OCI-LY3 (cell line): ENCODE results near the gene PTPRD.

ENCODE experiments used
- H2AFZ ChIP-seq: fragments of 200-600, 300-600 bp; shearing (Covaris generic); 2 replicates; pipeline ENCODE4 v1.6.0; 2014; ENCODE audit warnings: antibody characterized with exemption, low read depth, low read length
- H3K27ac ChIP-seq: fragments of 200-600, 300-600 bp; sonication (generic); 2 replicates; pipeline ENCODE4 v1.5.1; 2014; ENCODE audit warnings: mild to moderate bottlenecking, low read length, moderate library complexity, mixed read lengths
- H3K27me3 ChIP-seq: fragments of 200-600, 300-600 bp; sonication (generic); 2 replicates; pipeline ENCODE4 v1.6.1; 2014; ENCODE audit warnings: low read depth, low read length, mixed read lengths
- H3K36me3 ChIP-seq: fragments of 200-600, 300-600 bp; sonication (generic); replicated peaks from 2 replicates; pipeline ENCODE3; 2014; ENCODE audit warnings: low read depth, low read length, mixed read lengths
- H3K4me1 ChIP-seq: fragments of 300-600, 200-600 bp; sonication (generic); 2 replicates; pipeline ENCODE4 v1.6.1; 2014; ENCODE audit warnings: low read length, mixed read lengths
- H3K4me2 ChIP-seq: fragments of 200-600, 300-600 bp; sonication (generic); 2 replicates; pipeline ENCODE4 v1.6.1; 2014; ENCODE audit warnings: low read length, mixed read lengths
- H3K4me3 ChIP-seq: fragments of 300-600, 200-600 bp; sonication (generic); 2 replicates; pipeline ENCODE4 v1.5.1; 2014; ENCODE audit warnings: antibody characterized with exemption, mild to moderate bottlenecking, low read length, moderate library complexity
- H3K79me2 ChIP-seq: fragments of 300-600, 200-600 bp; shearing (Covaris generic); 2 replicates; pipeline ENCODE4 v1.6.1; 2014; ENCODE audit warnings: mild to moderate bottlenecking, low read length, mixed read lengths
- H3K9ac ChIP-seq: fragments of 300-600, 200-600 bp; shearing (Covaris generic); 2 replicates; pipeline ENCODE4 v1.6.0; 2014; ENCODE audit warnings: mild to moderate bottlenecking, low read length, moderate library complexity
- H3K9me3 ChIP-seq: fragments of 200-600, 300-600 bp; shearing (Covaris generic); 2 replicates; pipeline ENCODE4 v1.6.1; 2014; ENCODE audit warnings: low read length, mixed read lengths; ENCODE audit not compliant: insufficient read depth
- H4K20me1 ChIP-seq: fragments of 200-600, 300-600 bp; sonication (generic); 2 replicates; pipeline ENCODE4 v1.6.1; 2016; ENCODE audit warnings: low read length, mixed read lengths; ENCODE audit not compliant: insufficient read depth
- EZH2phosphoT487 ChIP-seq: fragments of 200-600 bp; shearing (Covaris generic); IDR thresholded peaks from 2 replicates; pipeline ENCODE4 v1.6.1; 2018; ENCODE audit warnings: antibody characterized with exemption, mixed run types, low read depth
- TF ChIP-seq, protein P1 (sequence below): fragments of 200-600, 300-600 bp; sonication (generic); IDR thresholded peaks from 2 replicates; pipeline ENCODE4 v1.5.1; 2014; ENCODE audit warnings: antibody characterized with exemption, low read length, low read depth

The PTPRD gene

DNA sequence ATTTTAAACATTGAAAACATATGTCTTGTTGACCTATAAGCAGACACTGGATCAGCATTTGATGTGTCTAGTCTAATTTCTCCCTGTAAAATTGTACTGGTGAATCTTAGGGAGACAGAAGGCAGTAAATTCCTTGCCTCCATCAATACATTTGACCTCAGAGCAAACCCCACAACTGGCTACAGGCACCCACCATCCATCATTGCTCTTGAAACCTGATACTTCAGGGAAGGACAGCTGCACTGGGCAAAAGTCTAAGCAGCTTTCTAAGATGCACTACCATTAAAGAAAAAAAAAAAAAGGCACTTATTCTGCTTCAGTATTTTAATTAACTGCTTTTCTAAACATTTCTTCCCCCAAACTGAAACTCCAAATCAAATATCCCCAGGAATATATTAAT, 1761.9 kb downstream of the PTPRD start:
- Histone ChIP-seq H4K20me1 (no peaks in the 10 kb centered on the region), H3K79me2 (no peaks in the 10 kb centered on the region), H3K4me1 (no peaks in the 10 kb centered on the region), H3K27me3 (no peaks in the 10 kb centered on the region), H3K9ac (no peak overlapping the region), H3K4me2 (no peak overlapping the region), H3K4me3 (no peak overlapping the region), H3K36me3 (no peaks in the 10 kb centered on the region), H2AFZ (no peak overlapping the region), H3K9me3 (no peaks in the 10 kb centered on the region), H3K27ac (no peak overlapping the region)
- no peak for TF ChIP-seq EZH2phosphoT487
- TF ChIP-seq, protein P1, sequence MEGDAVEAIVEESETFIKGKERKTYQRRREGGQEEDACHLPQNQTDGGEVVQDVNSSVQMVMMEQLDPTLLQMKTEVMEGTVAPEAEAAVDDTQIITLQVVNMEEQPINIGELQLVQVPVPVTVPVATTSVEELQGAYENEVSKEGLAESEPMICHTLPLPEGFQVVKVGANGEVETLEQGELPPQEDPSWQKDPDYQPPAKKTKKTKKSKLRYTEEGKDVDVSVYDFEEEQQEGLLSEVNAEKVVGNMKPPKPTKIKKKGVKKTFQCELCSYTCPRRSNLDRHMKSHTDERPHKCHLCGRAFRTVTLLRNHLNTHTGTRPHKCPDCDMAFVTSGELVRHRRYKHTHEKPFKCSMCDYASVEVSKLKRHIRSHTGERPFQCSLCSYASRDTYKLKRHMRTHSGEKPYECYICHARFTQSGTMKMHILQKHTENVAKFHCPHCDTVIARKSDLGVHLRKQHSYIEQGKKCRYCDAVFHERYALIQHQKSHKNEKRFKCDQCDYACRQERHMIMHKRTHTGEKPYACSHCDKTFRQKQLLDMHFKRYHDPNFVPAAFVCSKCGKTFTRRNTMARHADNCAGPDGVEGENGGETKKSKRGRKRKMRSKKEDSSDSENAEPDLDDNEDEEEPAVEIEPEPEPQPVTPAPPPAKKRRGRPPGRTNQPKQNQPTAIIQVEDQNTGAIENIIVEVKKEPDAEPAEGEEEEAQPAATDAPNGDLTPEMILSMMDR: no peak

DNA sequence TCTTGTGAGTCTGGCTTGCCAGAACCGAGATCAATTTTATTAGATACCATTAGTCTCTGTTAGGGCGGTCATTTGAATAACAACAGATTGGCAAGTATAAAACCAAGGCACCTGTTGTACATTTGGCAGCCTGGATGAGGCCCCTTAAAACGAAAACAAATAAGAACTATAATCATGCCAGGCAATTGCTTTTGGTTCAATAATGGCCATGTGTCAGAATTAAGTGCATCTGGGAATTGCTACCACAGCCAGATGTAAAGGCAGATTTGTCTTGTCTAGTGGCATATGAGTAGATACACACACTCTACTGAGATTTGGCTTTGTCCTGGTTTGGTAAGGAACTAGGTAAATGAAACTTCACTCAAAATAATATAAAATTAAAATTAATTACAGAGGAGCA, 1767.0 kb downstream of the PTPRD start:
- H3K79me2 ChIP-seq: no peaks in the 10 kb centered on the region
- H3K9me3 ChIP-seq: no peaks in the 10 kb centered on the region
- no peak overlapping the region for H3K9ac ChIP-seq
- no peak overlapping the region for H2AFZ ChIP-seq
- no peak overlapping the region for H3K27ac ChIP-seq
- H3K4me2 ChIP-seq: no peak overlapping the region
- H4K20me1 ChIP-seq: no peaks in the 10 kb centered on the region
- TF ChIP-seq, protein P1: no peak
- TF ChIP-seq EZH2phosphoT487: no peak
- no peaks in the 10 kb centered on the region for H3K27me3 ChIP-seq
- H3K4me1 ChIP-seq: no peaks in the 10 kb centered on the region
- no peaks in the 10 kb centered on the region for H3K36me3 ChIP-seq
- no peak overlapping the region for H3K4me3 ChIP-seq

DNA sequence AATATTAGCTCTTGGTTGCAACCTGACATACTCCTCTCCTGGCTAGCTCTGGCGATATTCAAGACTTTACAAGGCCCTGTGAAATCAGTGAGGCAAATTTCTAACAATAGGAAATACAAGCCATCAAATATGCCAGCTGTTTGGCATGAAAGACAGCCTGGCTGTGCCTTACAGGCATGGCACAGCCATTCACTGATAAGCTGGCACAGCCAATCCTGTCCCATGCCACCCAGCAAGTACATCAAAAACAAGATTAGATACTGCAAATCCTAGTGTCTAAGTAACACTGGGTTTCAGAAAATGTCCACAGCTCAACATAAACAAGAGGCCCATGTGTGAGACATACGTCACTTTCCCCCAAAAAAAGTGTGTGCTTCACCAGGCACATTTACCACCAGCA, 1767.4 kb downstream of the PTPRD start:
- H3K79me2 ChIP-seq: no peaks in the 10 kb centered on the region
- TF ChIP-seq, protein P1: no peak
- TF ChIP-seq EZH2phosphoT487: no peak
- no peak overlapping the region for H3K27ac ChIP-seq
- no peak overlapping the region for H3K4me2 ChIP-seq
- no peaks in the 10 kb centered on the region for H3K36me3 ChIP-seq
- H3K9me3 ChIP-seq: no peaks in the 10 kb centered on the region
- H4K20me1 ChIP-seq: no peaks in the 10 kb centered on the region
- no peaks in the 10 kb centered on the region for H3K4me1 ChIP-seq
- no peak overlapping the region for H3K9ac ChIP-seq
- no peak overlapping the region for H3K4me3 ChIP-seq
- no peaks in the 10 kb centered on the region for H3K27me3 ChIP-seq
- H2AFZ ChIP-seq: no peak overlapping the region

DNA sequence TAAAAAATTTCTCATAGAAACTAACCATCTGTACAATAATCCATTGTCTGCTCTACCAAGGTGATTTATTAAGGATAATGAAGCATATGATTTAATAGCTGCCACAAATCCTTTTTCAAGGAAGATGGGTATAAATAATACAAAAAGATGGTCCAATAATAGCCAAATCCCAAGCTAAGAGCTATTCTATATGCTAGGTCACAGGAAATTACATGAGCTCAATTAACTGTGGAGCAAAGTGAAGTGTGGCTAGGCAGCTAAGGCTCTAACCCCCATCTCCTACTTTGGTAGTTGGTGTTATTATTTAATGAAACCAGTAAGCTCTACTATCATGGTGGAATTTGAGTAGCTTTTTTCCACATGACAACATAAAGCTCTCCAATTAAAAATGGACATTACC, 1768.3 kb downstream of the PTPRD start:
- Histone ChIP-seq H3K4me2 (no peak overlapping the region), H3K9ac (no peak overlapping the region), H3K4me1 (no peaks in the 10 kb centered on the region), H4K20me1 (no peaks in the 10 kb centered on the region), H3K36me3 (no peaks in the 10 kb centered on the region), H3K79me2 (no peaks in the 10 kb centered on the region), H3K27ac (no peak overlapping the region), H3K27me3 (no peaks in the 10 kb centered on the region), H2AFZ (no peak overlapping the region), H3K4me3 (no peak overlapping the region), H3K9me3 (no peaks in the 10 kb centered on the region)
- TF ChIP-seq, protein P1: no peak
- TF ChIP-seq EZH2phosphoT487: no peak
